Measurements from ENCODE around the gene KAT7. TPM values are rescaled to one million over a fixed set of nuclear protein-coding genes. Genes with fewer than 3 reads are reported as not detected.

Gene KAT7
- total RNA-seq, 6 experiments from 2014 or later: 35.3 to 45.5 (median 36.5) TPM

- Mint-ChIP-seq H3K4me1 (ENCODE audit: low read depth) (peaks cover 20% of the 10 kb centered on the region), H3K27me3 (ENCODE audit: insufficient read depth) (peaks cover 4% of the 10 kb centered on the region; the same call in 1 of the 2 replicates), H3K27ac (no peak overlapping the region), H3K36me3 (ENCODE audit: low read depth) (peaks cover 27% of the 10 kb centered on the region), H3K4me3 (no peak overlapping the region), H3K9me3 (no peaks in the 10 kb centered on the region)
- TF ChIP-seq CTCF (IDR thresholded peaks at IDR 0.05): no peak
- DNase-seq: no peak
Measured at GRCh38 chr17:49835472-49835871, 47.0 kb downstream of the KAT7 start.

- Mint-ChIP-seq H3K9me3 (no peaks in the 10 kb centered on the region), H3K36me3 (ENCODE audit: low read depth) (peaks cover 24% of the 10 kb centered on the region), H3K27me3 (ENCODE audit: insufficient read depth) (peaks cover 4% of the 10 kb centered on the region; the same call in 1 of the 2 replicates), H3K27ac (no peak overlapping the region), H3K4me1 (ENCODE audit: low read depth) (peaks cover 15% of the 10 kb centered on the region), H3K4me3 (no peak overlapping the region)
- no peak for DNase-seq
- TF ChIP-seq CTCF (IDR thresholded peaks at IDR 0.05): no peak
Measured at GRCh38 chr17:49836111-49837030, 47.9 kb downstream of the KAT7 start.

GRCh38 chr17:49839455-49839854 lies 51.0 kb downstream of the KAT7 start:
- Mint-ChIP-seq H3K9me3 (no peaks in the 10 kb centered on the region), H3K4me1 (ENCODE audit: low read depth) (peaks cover 20% of the 10 kb centered on the region), H3K27me3 (ENCODE audit: insufficient read depth) (peaks cover 4% of the 10 kb centered on the region; the same call in 1 of the 2 replicates), H3K4me3 (no peak overlapping the region), H3K36me3 (ENCODE audit: low read depth) (peaks cover 1% of the 10 kb centered on the region), H3K27ac (no peak overlapping the region)
- no peak for TF ChIP-seq CTCF (IDR thresholded peaks at IDR 0.05)
- DNase-seq: no peak

GRCh38 chr17:49841548-49841947 lies 53.1 kb downstream of the KAT7 start:
- Mint-ChIP-seq H3K4me1 (ENCODE audit: low read depth) (peaks cover 12% of the 10 kb centered on the region), H3K9me3 (no peaks in the 10 kb centered on the region), H3K27ac (no peak overlapping the region), H3K36me3 (ENCODE audit: low read depth) (no peaks in the 10 kb centered on the region), H3K4me3 (no peak overlapping the region), H3K27me3 (ENCODE audit: insufficient read depth) (no peaks in the 10 kb centered on the region; the same call in 1 of the 2 replicates)
- no peak for DNase-seq
- TF ChIP-seq CTCF (IDR thresholded peaks at IDR 0.05): peak; percentile 36; the same call in 1 of the 2 replicates

- no peaks in the 10 kb centered on the region for H3K9me3 Mint-ChIP-seq
- H3K4me3 Mint-ChIP-seq: no peak overlapping the region
- peaks cover 10% of the 10 kb centered on the region; the same call in 1 of the 2 replicates for H3K4me1 Mint-ChIP-seq (ENCODE audit: low read depth)
- DNase-seq: no peak
- no peak overlapping the region for H3K27ac Mint-ChIP-seq
- TF ChIP-seq CTCF (IDR thresholded peaks at IDR 0.05): no peak
- no peaks in the 10 kb centered on the region; the same call in 1 of the 2 replicates for H3K27me3 Mint-ChIP-seq (ENCODE audit: insufficient read depth)
- H3K36me3 Mint-ChIP-seq (ENCODE audit: low read depth): no peaks in the 10 kb centered on the region
Measured at GRCh38 chr17:49842371-49842770, 53.9 kb downstream of the KAT7 start.

All from HFFc6 (cell line).